ENCODE results near the gene DENND5A.

The DENND5A gene

GRCh38 chr11:9247863-9248262, 17.3 kb downstream of the DENND5A start:
- TF ChIP-seq SIN3A (IDR thresholded peaks at IDR 0.05; ENCODE audit: borderline replicate concordance, insufficient read depth, low read length): no peak
- TF ChIP-seq FOXP2 (optimal IDR thresholded peaks at IDR 0.05; ENCODE audit: borderline replicate concordance, extremely low read depth, extremely low read length, insufficient read depth): no peak
- TF ChIP-seq POLR2AphosphoS5 (IDR thresholded peaks at IDR 0.05; ENCODE audit: low read depth, low read length): no peak
- no peak for TF ChIP-seq REST (IDR thresholded peaks at IDR 0.05; ENCODE audit: insufficient read depth in 1 of 2, low read depth in 2 of 2, low read length in 2 of 2)
- TF ChIP-seq TAF1 (IDR thresholded peaks at IDR 0.05; ENCODE audit: borderline replicate concordance, insufficient read depth, low read length): no peak

- TF ChIP-seq REST (IDR thresholded peaks at IDR 0.05; ENCODE audit: insufficient read depth in 1 of 2, low read depth in 2 of 2, low read length in 2 of 2) (no peak), TAF1 (IDR thresholded peaks at IDR 0.05; ENCODE audit: borderline replicate concordance, insufficient read depth, low read length) (no peak), SIN3A (IDR thresholded peaks at IDR 0.05; ENCODE audit: borderline replicate concordance, insufficient read depth, low read length) (no peak), FOXP2 (optimal IDR thresholded peaks at IDR 0.05; ENCODE audit: borderline replicate concordance, extremely low read depth, extremely low read length, insufficient read depth) (no peak), POLR2AphosphoS5 (IDR thresholded peaks at IDR 0.05; ENCODE audit: low read depth, low read length) (no peak)
These were observed 32.7 kb downstream of the DENND5A start for GRCh38 chr11:9232482-9232881.

- TF ChIP-seq FOXP2 (optimal IDR thresholded peaks at IDR 0.05; ENCODE audit: borderline replicate concordance, extremely low read depth, extremely low read length, insufficient read depth) (no peak), POLR2AphosphoS5 (IDR thresholded peaks at IDR 0.05; ENCODE audit: low read depth, low read length) (no peak), REST (IDR thresholded peaks at IDR 0.05; ENCODE audit: insufficient read depth in 1 of 2, low read depth in 2 of 2, low read length in 2 of 2) (no peak), SIN3A (IDR thresholded peaks at IDR 0.05; ENCODE audit: borderline replicate concordance, insufficient read depth, low read length) (no peak)
These were observed 33.3 kb downstream of the DENND5A start for GRCh38 chr11:9231848-9232177.

- TF ChIP-seq POLR2AphosphoS5 (IDR thresholded peaks at IDR 0.05; ENCODE audit: low read depth, low read length) (no peak), FOXP2 (optimal IDR thresholded peaks at IDR 0.05; ENCODE audit: borderline replicate concordance, extremely low read depth, extremely low read length, insufficient read depth) (no peak), REST (IDR thresholded peaks at IDR 0.05; ENCODE audit: insufficient read depth in 1 of 2, low read depth in 2 of 2, low read length in 2 of 2) (no peak), SIN3A (IDR thresholded peaks at IDR 0.05; ENCODE audit: borderline replicate concordance, insufficient read depth, low read length) (no peak), TAF1 (IDR thresholded peaks at IDR 0.05; ENCODE audit: borderline replicate concordance, insufficient read depth, low read length) (no peak)
These were observed 34.9 kb downstream of the DENND5A start for GRCh38 chr11:9230296-9230695.

- no peak for TF ChIP-seq SIN3A (IDR thresholded peaks at IDR 0.05; ENCODE audit: borderline replicate concordance, insufficient read depth, low read length)
- TF ChIP-seq FOXP2 (optimal IDR thresholded peaks at IDR 0.05; ENCODE audit: borderline replicate concordance, extremely low read depth, extremely low read length, insufficient read depth): no peak
- no peak for TF ChIP-seq REST (IDR thresholded peaks at IDR 0.05; ENCODE audit: insufficient read depth in 1 of 2, low read depth in 2 of 2, low read length in 2 of 2)
- no peak for TF ChIP-seq POLR2AphosphoS5 (IDR thresholded peaks at IDR 0.05; ENCODE audit: low read depth, low read length)
- TF ChIP-seq TAF1 (IDR thresholded peaks at IDR 0.05; ENCODE audit: borderline replicate concordance, insufficient read depth, low read length): no peak
These were observed 37.1 kb downstream of the DENND5A start for GRCh38 chr11:9228091-9228490.

Measured in PFSK-1 (cell line).